GM18907 (cell line): ENCODE measurements around the gene MBNL2.

Experiments used
- ATAC-seq: cut with Tn5 transposase; IDR thresholded peaks from one replicate; pipeline ENCODE4 v1.9.1; 2021; ENCODE audit warnings: mild to moderate bottlenecking, moderate library complexity; ENCODE audit not compliant: unreplicated experiment

MBNL2 gene

GRCh38 chr13:97319113-97319720 lies 97.1 kb downstream of the MBNL2 start:
- ATAC-seq: no peak

GRCh38 chr13:97321101-97321500 lies 99.0 kb downstream of the MBNL2 start:
- no peak for ATAC-seq

- no peak for ATAC-seq
Measured at GRCh38 chr13:97321616-97322321, 99.6 kb downstream of the MBNL2 start.

GRCh38 chr13:97322740-97323342 lies 100.7 kb downstream of the MBNL2 start:
- ATAC-seq: no peak

- no peak for ATAC-seq
Measured at GRCh38 chr13:97324115-97324514, 102.0 kb downstream of the MBNL2 start.

- ATAC-seq: no peak
Measured at GRCh38 chr13:97325738-97326137, 103.6 kb downstream of the MBNL2 start.

- no peak for ATAC-seq
Measured at GRCh38 chr13:97327086-97327485, 105.0 kb downstream of the MBNL2 start.

- no peak for ATAC-seq
Measured at GRCh38 chr13:97327506-97328221, 105.5 kb downstream of the MBNL2 start.

- no peak for ATAC-seq
Measured at GRCh38 chr13:97328222-97328790, 106.2 kb downstream of the MBNL2 start.

- ATAC-seq: no peak
Measured at GRCh38 chr13:97329331-97329730, 107.2 kb downstream of the MBNL2 start.

GRCh38 chr13:97330448-97330847 lies 108.3 kb downstream of the MBNL2 start:
- no peak for ATAC-seq

GRCh38 chr13:97332742-97333141 lies 110.6 kb downstream of the MBNL2 start:
- no peak for ATAC-seq

GRCh38 chr13:97333983-97334382 lies 111.8 kb downstream of the MBNL2 start:
- ATAC-seq: no peak

- no peak for ATAC-seq
Measured at GRCh38 chr13:97334690-97335089, 112.6 kb downstream of the MBNL2 start.

- no peak for ATAC-seq
Measured at GRCh38 chr13:97335488-97336134, 113.5 kb downstream of the MBNL2 start.

GRCh38 chr13:97337985-97338499 lies 115.9 kb downstream of the MBNL2 start:
- no peak for ATAC-seq

GRCh38 chr13:97338571-97338970 lies 116.4 kb downstream of the MBNL2 start:
- ATAC-seq: no peak

- no peak for ATAC-seq
Measured at GRCh38 chr13:97339019-97339987, 117.2 kb downstream of the MBNL2 start.

- peak; percentile 86 for ATAC-seq
Measured at GRCh38 chr13:97339988-97340749, 118.0 kb downstream of the MBNL2 start.
